Ovary (tissue), 3 donors: Measurements from ENCODE around the gene P4HB.

Source experiments
- POLR2A ChIP-seq: fragments of 450-650 bp; IDR thresholded peaks from one replicate; pipeline ENCODE4 v1.6.1; 2017; ENCODE audit warnings: antibody characterized with exemption, mild to moderate bottlenecking, moderate library complexity
- TF ChIP-seq, protein P1 (sequence below), 3 donors: fragments of 450-650 bp in 2 of 3; fragments of 200-600 bp in 1 of 3; IDR thresholded peaks; one replicate each; pipeline versions ENCODE4 v1.5.1 to v1.8.0; 2016 to 2022; ENCODE audit warnings: antibody characterized with exemption in 3 of 3, mild to moderate bottlenecking in 1 of 3
- donor health status: DM: no; HTN: no; CAD: no.

DNA sequence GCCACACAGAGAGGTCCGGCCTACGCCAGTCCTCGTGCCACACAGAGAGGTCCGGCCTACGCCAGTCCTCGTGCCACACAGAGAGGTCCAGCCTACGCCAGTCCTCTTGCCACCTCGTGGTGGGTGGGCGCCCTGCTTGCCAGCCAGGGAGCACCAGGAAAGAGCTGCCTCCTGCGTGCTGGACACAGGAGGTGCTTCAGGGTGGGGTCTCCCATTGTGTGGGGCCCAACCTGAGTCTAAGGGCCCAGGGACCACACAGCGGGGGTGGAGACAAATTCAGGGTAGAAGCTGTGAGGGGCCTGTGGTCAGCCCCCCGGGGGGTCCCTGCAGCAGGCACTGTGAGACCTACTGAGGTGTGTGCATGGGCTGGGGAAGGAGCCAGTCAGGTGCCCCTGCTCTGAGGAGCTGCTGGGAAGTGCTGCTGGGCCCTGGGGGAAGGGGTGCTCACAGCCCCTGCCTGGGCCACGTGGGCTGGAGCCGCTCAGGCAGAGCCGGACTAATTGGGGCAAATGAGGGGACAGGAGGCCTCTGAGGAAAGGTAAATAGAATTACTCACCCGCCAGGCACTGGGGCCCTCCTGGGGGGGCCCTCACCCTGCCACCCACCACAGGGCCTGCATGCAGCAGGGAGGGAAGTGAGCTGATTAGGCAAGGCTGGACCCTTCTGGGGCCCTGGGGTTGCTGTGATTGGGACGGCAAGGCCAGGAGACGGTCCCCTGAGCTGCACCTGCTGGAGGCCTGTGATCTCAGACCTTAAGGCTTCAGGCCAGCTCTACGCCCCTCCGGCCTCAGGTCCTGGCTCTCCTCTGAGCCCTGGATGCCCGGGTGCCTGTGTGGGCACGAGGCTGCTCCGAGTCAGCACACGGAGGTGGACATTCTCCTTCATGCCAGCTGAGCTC, 45.3 kb downstream of the P4HB start:
- TF ChIP-seq, protein P1, sequence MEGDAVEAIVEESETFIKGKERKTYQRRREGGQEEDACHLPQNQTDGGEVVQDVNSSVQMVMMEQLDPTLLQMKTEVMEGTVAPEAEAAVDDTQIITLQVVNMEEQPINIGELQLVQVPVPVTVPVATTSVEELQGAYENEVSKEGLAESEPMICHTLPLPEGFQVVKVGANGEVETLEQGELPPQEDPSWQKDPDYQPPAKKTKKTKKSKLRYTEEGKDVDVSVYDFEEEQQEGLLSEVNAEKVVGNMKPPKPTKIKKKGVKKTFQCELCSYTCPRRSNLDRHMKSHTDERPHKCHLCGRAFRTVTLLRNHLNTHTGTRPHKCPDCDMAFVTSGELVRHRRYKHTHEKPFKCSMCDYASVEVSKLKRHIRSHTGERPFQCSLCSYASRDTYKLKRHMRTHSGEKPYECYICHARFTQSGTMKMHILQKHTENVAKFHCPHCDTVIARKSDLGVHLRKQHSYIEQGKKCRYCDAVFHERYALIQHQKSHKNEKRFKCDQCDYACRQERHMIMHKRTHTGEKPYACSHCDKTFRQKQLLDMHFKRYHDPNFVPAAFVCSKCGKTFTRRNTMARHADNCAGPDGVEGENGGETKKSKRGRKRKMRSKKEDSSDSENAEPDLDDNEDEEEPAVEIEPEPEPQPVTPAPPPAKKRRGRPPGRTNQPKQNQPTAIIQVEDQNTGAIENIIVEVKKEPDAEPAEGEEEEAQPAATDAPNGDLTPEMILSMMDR (IDR thresholded peaks at IDR 0.05), result no peak
- TF ChIP-seq POLR2A, result no peak
